ENCODE measurements around the gene VAT1. TPM values are rescaled to one million over a fixed set of nuclear protein-coding genes. Genes with fewer than 3 reads are reported as not detected.

The VAT1 gene
- total and polyA plus RNA-seq, 2 of the 13 experiments (the other 11 are each of a cell fraction or from before 2014, with no cell fraction given) = 143 to 205 TPM

DNA sequence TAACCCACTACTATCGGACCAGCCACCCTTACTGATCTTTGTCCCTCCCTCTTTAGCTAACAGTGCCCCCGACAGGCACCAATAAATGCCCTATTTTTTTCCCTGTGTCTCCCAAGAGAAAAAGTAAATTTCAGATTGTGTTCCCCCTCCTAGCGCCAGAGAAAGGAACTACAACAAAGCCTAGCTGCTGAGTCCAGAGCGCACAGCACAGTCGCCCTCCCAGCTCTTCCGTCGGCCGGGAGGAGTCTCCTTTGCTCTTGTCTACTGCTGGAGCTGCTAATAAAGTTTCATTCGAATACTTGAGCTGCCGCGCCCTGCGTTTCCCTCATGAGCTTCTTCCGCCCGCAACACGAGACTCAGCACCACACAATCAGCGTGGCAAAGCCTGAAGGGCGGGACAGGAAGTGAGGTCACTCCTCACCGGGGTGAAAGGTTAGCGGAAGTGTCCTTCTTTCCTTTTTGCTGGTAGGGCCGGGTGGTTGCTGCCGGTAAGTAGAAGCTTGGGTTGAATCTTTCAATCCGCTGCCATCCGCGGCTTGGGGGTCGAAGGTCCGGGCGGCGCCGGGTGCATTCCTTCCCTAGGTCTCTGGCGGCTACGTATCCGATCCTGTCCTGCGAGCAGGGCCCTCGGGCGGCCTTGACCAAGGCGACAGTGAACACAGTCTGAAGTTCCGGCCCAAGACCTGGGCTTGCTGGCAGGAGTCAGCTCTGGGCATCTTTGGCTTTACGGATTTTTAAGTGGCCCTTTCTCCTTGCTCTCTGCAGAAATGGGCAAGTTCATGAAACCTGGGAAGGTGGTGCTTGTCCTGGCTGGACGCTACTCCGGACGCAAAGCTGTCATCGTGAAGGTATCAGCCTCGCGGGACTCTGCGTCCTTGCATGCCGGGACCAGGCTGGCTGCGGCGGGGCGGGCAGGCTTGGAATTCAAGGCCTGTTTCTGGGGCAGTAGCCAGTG, 23.9 kb downstream of the VAT1 start, which contains the start of gene RPL27 (continued):
- TF ChIP-seq, protein P1, sequence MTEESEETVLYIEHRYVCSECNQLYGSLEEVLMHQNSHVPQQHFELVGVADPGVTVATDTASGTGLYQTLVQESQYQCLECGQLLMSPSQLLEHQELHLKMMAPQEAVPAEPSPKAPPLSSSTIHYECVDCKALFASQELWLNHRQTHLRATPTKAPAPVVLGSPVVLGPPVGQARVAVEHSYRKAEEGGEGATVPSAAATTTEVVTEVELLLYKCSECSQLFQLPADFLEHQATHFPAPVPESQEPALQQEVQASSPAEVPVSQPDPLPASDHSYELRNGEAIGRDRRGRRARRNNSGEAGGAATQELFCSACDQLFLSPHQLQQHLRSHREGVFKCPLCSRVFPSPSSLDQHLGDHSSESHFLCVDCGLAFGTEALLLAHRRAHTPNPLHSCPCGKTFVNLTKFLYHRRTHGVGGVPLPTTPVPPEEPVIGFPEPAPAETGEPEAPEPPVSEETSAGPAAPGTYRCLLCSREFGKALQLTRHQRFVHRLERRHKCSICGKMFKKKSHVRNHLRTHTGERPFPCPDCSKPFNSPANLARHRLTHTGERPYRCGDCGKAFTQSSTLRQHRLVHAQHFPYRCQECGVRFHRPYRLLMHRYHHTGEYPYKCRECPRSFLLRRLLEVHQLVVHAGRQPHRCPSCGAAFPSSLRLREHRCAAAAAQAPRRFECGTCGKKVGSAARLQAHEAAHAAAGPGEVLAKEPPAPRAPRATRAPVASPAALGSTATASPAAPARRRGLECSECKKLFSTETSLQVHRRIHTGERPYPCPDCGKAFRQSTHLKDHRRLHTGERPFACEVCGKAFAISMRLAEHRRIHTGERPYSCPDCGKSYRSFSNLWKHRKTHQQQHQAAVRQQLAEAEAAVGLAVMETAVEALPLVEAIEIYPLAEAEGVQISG (CRISPR knock-in tag; IDR thresholded peaks at IDR 0.05) = peak; percentile 98
- TF ChIP-seq HMG20B (CRISPR knock-in tag; conservative IDR thresholded peaks at IDR 0.05) = peak; percentile 84
- TF ChIP-seq ZNF101 (CRISPR knock-in tag; IDR thresholded peaks at IDR 0.05; ENCODE audit: borderline replicate concordance, low read depth) = peak; percentile 64; the same call in 1 of the 2 replicates
- peak in 1 of 2 experiments; percentile 99; a peak in 2 of 4 replicates for TF ChIP-seq KLF16 (CRISPR knock-in tag; IDR thresholded peaks at IDR 0.05)
- peak; percentile 70 for TF ChIP-seq RARA (CRISPR knock-in tag; IDR thresholded peaks at IDR 0.05)
- peak; percentile 96 for TF ChIP-seq CBFB (CRISPR knock-in tag; IDR thresholded peaks at IDR 0.05)
- peak; percentile 93; the same call in 1 of the 2 replicates for TF ChIP-seq KDM5B (CRISPR knock-in tag; IDR thresholded peaks at IDR 0.05; ENCODE audit: borderline replicate concordance)
- TF ChIP-seq, protein P2, sequence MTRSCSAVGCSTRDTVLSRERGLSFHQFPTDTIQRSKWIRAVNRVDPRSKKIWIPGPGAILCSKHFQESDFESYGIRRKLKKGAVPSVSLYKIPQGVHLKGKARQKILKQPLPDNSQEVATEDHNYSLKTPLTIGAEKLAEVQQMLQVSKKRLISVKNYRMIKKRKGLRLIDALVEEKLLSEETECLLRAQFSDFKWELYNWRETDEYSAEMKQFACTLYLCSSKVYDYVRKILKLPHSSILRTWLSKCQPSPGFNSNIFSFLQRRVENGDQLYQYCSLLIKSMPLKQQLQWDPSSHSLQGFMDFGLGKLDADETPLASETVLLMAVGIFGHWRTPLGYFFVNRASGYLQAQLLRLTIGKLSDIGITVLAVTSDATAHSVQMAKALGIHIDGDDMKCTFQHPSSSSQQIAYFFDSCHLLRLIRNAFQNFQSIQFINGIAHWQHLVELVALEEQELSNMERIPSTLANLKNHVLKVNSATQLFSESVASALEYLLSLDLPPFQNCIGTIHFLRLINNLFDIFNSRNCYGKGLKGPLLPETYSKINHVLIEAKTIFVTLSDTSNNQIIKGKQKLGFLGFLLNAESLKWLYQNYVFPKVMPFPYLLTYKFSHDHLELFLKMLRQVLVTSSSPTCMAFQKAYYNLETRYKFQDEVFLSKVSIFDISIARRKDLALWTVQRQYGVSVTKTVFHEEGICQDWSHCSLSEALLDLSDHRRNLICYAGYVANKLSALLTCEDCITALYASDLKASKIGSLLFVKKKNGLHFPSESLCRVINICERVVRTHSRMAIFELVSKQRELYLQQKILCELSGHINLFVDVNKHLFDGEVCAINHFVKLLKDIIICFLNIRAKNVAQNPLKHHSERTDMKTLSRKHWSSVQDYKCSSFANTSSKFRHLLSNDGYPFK (CRISPR knock-in tag; IDR thresholded peaks at IDR 0.05; ENCODE audit: borderline replicate concordance) = peak; percentile 100
- TF ChIP-seq, protein P3, sequence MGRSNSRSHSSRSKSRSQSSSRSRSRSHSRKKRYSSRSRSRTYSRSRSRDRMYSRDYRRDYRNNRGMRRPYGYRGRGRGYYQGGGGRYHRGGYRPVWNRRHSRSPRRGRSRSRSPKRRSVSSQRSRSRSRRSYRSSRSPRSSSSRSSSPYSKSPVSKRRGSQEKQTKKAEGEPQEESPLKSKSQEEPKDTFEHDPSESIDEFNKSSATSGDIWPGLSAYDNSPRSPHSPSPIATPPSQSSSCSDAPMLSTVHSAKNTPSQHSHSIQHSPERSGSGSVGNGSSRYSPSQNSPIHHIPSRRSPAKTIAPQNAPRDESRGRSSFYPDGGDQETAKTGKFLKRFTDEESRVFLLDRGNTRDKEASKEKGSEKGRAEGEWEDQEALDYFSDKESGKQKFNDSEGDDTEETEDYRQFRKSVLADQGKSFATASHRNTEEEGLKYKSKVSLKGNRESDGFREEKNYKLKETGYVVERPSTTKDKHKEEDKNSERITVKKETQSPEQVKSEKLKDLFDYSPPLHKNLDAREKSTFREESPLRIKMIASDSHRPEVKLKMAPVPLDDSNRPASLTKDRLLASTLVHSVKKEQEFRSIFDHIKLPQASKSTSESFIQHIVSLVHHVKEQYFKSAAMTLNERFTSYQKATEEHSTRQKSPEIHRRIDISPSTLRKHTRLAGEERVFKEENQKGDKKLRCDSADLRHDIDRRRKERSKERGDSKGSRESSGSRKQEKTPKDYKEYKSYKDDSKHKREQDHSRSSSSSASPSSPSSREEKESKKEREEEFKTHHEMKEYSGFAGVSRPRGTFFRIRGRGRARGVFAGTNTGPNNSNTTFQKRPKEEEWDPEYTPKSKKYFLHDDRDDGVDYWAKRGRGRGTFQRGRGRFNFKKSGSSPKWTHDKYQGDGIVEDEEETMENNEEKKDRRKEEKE (IDR thresholded peaks at IDR 0.05) = no peak
- TF ChIP-seq MEF2D (CRISPR knock-in tag; IDR thresholded peaks at IDR 0.05) = peak; percentile 98
- no peak for TF ChIP-seq USF2 (IDR thresholded peaks at IDR 0.05; ENCODE audit: low read depth, low read length)
- peak; percentile 74 for TF ChIP-seq USF2 (CRISPR knock-in tag; IDR thresholded peaks at IDR 0.05; ENCODE audit: borderline replicate concordance)
- TF ChIP-seq HOMEZ (CRISPR knock-in tag; IDR thresholded peaks at IDR 0.05; ENCODE audit: low read depth) = peak; percentile 96
- no peak; the same call in 1 of the 2 replicates for TF ChIP-seq ZNF879 (CRISPR knock-in tag; IDR thresholded peaks at IDR 0.05)
- TF ChIP-seq ZNF232 (CRISPR knock-in tag; IDR thresholded peaks at IDR 0.05; ENCODE audit: borderline replicate concordance) = peak; percentile 17
